Fibroblast of lung (primary cell): ENCODE measurements around the gene YPEL4. TPM values are rescaled to one million over a fixed set of nuclear protein-coding genes. Genes with fewer than 3 reads are reported as not detected.

Source experiments
- DNase-seq, 2 donors: peaks; one replicate each; pipeline versions ENCODE4 v3.0.0 to v3.0.0-alpha.2; 2010; ENCODE audit warnings: low read depth in 2 of 2
- H2AFZ ChIP-seq: 2 replicates; pipeline ENCODE4 v1.5.1; 2012; ENCODE audit warnings: low read length, control low read depth, inconsistent platforms
- H3K27ac ChIP-seq: 2 replicates; pipeline ENCODE4 v1.5.1; 2011; ENCODE audit warnings: low read length, control low read depth; ENCODE audit not compliant: insufficient read depth
- H3K27me3 ChIP-seq: 2 replicates; pipeline ENCODE4 v1.5.1; 2011; ENCODE audit warnings: mild to moderate bottlenecking, low read length; ENCODE audit not compliant: control insufficient read depth, insufficient read depth
- H3K36me3 ChIP-seq: 2 replicates; pipeline ENCODE4 v1.5.1; 2011; ENCODE audit warnings: low read length; ENCODE audit not compliant: control insufficient read depth, insufficient read depth
- H3K4me1 ChIP-seq: 2 replicates; pipeline ENCODE4 v1.5.1; 2011; ENCODE audit warnings: low read length; ENCODE audit not compliant: control insufficient read depth, insufficient read depth; ENCODE audit errors: extremely low read depth
- H3K4me2 ChIP-seq: 2 replicates; pipeline ENCODE4 v1.5.1; 2011; ENCODE audit warnings: low read length, control low read depth; ENCODE audit not compliant: insufficient read depth; ENCODE audit errors: extremely low read depth
- H3K4me3 ChIP-seq, 4 experiments: fragments of 200-600 bp in 1 of 4; sonication (generic) in 1 of 4; replicated peaks in 1 of 4; 2 replicates each; pipeline ENCODE4 v1.5.1; 2011 to 2016; ENCODE audit warnings: low read length in 4 of 4, low read depth in 3 of 4, mild to moderate bottlenecking in 3 of 4, control low read depth in 2 of 4, inconsistent platforms in 1 of 4, mixed read lengths in 1 of 4; ENCODE audit not compliant: insufficient read depth in 1 of 4; ENCODE audit errors: control extremely low read depth in 1 of 4
- H3K79me2 ChIP-seq: 2 replicates; pipeline ENCODE4 v1.5.1; 2012; ENCODE audit warnings: mild to moderate bottlenecking, low read length, inconsistent platforms; ENCODE audit not compliant: control insufficient read depth, insufficient read depth
- H3K9ac ChIP-seq: 2 replicates; pipeline ENCODE4 v1.5.1; 2011; ENCODE audit warnings: mild to moderate bottlenecking, low read length, control low read depth; ENCODE audit not compliant: insufficient read depth
- H3K9me3 ChIP-seq: 2 replicates; pipeline ENCODE4 v1.5.1; 2012; ENCODE audit warnings: low read depth, low read length; ENCODE audit not compliant: control insufficient read depth, insufficient read depth
- H4K20me1 ChIP-seq: 2 replicates; pipeline ENCODE4 v1.5.1; 2011; ENCODE audit warnings: low read length; ENCODE audit not compliant: control insufficient read depth, insufficient read depth; ENCODE audit errors: extremely low read depth
- EZH2 ChIP-seq: IDR thresholded peaks from 2 replicates; pipeline ENCODE4 v1.5.1; 2012; ENCODE audit warnings: low read length, control low read depth, mild to moderate bottlenecking; ENCODE audit errors: missing control alignments
- polyA plus RNA-seq, 2 donors: library from polyadenylated mRNA; depleted of rRNA in 1 of 2; stranded (reverse) in 1 of 2; unstranded in 1 of 2; fragments of >200 nt; gene quantifications; 2 replicates each; pipeline ENCODE4 v1.2.1, GENCODE V29; 2011 to 2012; ENCODE audit warnings: missing spikeins in 1 of 2
- total RNA-seq: library from RNA; depleted of rRNA; stranded (reverse); fragments of >200 nt; gene quantifications from 2 replicates; pipeline ENCODE4 v1.2.1, GENCODE V29; 2014
- TF ChIP-seq, protein P1 (sequence below), 2 donors: IDR thresholded peaks in 1 of 2; conservative IDR thresholded peaks in 1 of 2; 1 replicate in 1 of 2; 2 replicates in 1 of 2; pipeline ENCODE4 v1.5.1; 2011 to 2012; ENCODE audit warnings: low read length in 2 of 2, control low read depth in 1 of 2, inconsistent platforms in 1 of 2, low read depth in 1 of 2, mild to moderate bottlenecking in 1 of 2

YPEL4 gene
- total and polyA plus RNA-seq, 2 donors (not counting 1 experiment from before 2014, with no cell fraction given), result 0.59 to 2.3 TPM

DNA sequence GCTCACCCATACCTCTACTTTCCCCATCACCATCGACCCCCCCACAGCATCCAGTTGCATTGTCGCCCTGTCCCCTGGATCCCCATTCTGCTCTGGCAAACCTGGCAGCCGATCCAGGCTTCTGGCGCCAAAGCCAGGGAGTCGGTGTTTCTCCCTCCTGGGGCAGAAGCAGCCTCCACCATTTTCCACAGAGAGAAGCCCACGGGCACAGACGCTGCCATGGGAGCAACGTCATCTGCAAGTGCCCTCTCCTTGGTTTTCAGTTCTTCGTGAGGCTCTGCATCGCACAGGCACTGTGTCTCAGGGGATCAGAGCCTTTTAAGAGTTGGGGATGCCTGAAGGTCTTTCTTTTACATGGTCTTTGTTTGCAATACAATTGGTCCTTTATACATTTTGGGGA is 2.3 kb downstream of the YPEL4 start:
- H4K20me1 ChIP-seq, result no peaks in the 10 kb centered on the region
- peak overlapping the region; percentile 36 for H3K4me2 ChIP-seq
- H3K9ac ChIP-seq, result no peak overlapping the region
- no peaks in the 10 kb centered on the region for H3K36me3 ChIP-seq
- H3K27me3 ChIP-seq, result peaks cover 26% of the 10 kb centered on the region
- peaks cover 23% of the 10 kb centered on the region for H3K4me1 ChIP-seq
- no peak overlapping the region for H2AFZ ChIP-seq
- TF ChIP-seq, protein P1, sequence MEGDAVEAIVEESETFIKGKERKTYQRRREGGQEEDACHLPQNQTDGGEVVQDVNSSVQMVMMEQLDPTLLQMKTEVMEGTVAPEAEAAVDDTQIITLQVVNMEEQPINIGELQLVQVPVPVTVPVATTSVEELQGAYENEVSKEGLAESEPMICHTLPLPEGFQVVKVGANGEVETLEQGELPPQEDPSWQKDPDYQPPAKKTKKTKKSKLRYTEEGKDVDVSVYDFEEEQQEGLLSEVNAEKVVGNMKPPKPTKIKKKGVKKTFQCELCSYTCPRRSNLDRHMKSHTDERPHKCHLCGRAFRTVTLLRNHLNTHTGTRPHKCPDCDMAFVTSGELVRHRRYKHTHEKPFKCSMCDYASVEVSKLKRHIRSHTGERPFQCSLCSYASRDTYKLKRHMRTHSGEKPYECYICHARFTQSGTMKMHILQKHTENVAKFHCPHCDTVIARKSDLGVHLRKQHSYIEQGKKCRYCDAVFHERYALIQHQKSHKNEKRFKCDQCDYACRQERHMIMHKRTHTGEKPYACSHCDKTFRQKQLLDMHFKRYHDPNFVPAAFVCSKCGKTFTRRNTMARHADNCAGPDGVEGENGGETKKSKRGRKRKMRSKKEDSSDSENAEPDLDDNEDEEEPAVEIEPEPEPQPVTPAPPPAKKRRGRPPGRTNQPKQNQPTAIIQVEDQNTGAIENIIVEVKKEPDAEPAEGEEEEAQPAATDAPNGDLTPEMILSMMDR (conservative IDR thresholded peaks at IDR 0.05 in 1 of 2, IDR thresholded peaks at IDR 0.05 in 1 of 2; ENCODE audit: low read depth in 1 of 2, low read length in 2 of 2), result no peak
- TF ChIP-seq EZH2, result peak; percentile 27
- peak overlapping the region in 1 of 4 experiments; percentile 27 for H3K4me3 ChIP-seq
- peaks cover 2% of the 10 kb centered on the region for H3K79me2 ChIP-seq
- no peaks in the 10 kb centered on the region for H3K9me3 ChIP-seq
- no peak overlapping the region for H3K27ac ChIP-seq
- no peak for DNase-seq

- no peaks in the 10 kb centered on the region for H4K20me1 ChIP-seq
- no peaks in the 10 kb centered on the region for H3K36me3 ChIP-seq
- no peak for DNase-seq
- H3K4me1 ChIP-seq, result peaks cover 23% of the 10 kb centered on the region
- H3K4me2 ChIP-seq, result no peak overlapping the region
- H3K4me3 ChIP-seq, result peak overlapping the region in 1 of 4 experiments; percentile 27
- no peak overlapping the region for H3K9ac ChIP-seq
- no peak overlapping the region for H3K27ac ChIP-seq
- peaks cover 26% of the 10 kb centered on the region for H3K27me3 ChIP-seq
- no peaks in the 10 kb centered on the region for H3K9me3 ChIP-seq
- peaks cover 4% of the 10 kb centered on the region for H3K79me2 ChIP-seq
- H2AFZ ChIP-seq, result no peak overlapping the region
- peak; percentile 47 for TF ChIP-seq EZH2
- TF ChIP-seq, protein P1 (conservative IDR thresholded peaks at IDR 0.05 in 1 of 2, IDR thresholded peaks at IDR 0.05 in 1 of 2; ENCODE audit: low read depth in 1 of 2, low read length in 2 of 2), result no peak
Observed at GRCh38 chr11:57646799-57647303, 2.9 kb downstream of the YPEL4 start.

DNA sequence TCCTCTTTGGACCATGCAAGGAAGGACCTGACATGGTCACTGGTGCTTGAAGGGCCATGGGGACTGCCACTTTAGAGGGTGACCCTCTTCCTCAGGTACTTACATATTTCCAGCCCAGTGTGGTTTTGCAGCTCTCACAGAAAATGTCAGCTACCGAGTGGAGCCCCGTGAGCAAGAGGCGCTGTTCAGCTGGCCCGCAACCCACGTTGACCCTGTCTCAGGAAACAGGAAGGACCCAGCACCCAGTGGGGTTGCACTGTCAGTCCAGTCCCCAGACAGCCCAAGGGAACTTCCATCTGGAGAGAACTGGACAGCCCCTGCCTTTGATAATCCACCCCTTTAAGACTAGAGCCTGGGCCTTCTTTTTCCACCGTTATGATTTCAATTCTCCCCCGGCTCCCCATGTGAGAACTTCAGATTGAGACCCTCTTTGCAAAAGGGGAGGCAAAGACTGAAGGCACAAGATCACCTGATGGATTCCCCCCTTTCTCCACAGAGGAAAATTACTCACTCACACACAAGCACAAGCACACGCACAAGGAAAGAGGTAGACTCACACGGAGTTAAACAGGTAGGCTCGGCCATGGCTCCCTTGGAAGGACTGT is 3.4 kb downstream of the YPEL4 start:
- no peak for DNase-seq
- peak; percentile 48 for TF ChIP-seq EZH2
- TF ChIP-seq, protein P1 (conservative IDR thresholded peaks at IDR 0.05 in 1 of 2, IDR thresholded peaks at IDR 0.05 in 1 of 2; ENCODE audit: low read depth in 1 of 2, low read length in 2 of 2), result no peak
- no peaks in the 10 kb centered on the region for H4K20me1 ChIP-seq
- no peak overlapping the region for H3K4me3 ChIP-seq
- H3K4me2 ChIP-seq, result no peak overlapping the region
- no peak overlapping the region for H2AFZ ChIP-seq
- peaks cover 26% of the 10 kb centered on the region for H3K27me3 ChIP-seq
- H3K9me3 ChIP-seq, result no peaks in the 10 kb centered on the region
- no peak overlapping the region for H3K9ac ChIP-seq
- no peaks in the 10 kb centered on the region for H3K36me3 ChIP-seq
- no peak overlapping the region for H3K27ac ChIP-seq
- peaks cover 4% of the 10 kb centered on the region for H3K79me2 ChIP-seq
- peaks cover 25% of the 10 kb centered on the region for H3K4me1 ChIP-seq
